CD4-positive, alpha-beta T cell treated with Interleukin-10 for 1 hour (primary cell): ENCODE data around the gene OR51D1.

ENCODE experiments used
- DNase-seq: peaks from one replicate; pipeline ENCODE4 v3.0.0-alpha.2; 2020

The OR51D1 gene, protein sequence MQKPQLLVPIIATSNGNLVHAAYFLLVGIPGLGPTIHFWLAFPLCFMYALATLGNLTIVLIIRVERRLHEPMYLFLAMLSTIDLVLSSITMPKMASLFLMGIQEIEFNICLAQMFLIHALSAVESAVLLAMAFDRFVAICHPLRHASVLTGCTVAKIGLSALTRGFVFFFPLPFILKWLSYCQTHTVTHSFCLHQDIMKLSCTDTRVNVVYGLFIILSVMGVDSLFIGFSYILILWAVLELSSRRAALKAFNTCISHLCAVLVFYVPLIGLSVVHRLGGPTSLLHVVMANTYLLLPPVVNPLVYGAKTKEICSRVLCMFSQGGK

DNA sequence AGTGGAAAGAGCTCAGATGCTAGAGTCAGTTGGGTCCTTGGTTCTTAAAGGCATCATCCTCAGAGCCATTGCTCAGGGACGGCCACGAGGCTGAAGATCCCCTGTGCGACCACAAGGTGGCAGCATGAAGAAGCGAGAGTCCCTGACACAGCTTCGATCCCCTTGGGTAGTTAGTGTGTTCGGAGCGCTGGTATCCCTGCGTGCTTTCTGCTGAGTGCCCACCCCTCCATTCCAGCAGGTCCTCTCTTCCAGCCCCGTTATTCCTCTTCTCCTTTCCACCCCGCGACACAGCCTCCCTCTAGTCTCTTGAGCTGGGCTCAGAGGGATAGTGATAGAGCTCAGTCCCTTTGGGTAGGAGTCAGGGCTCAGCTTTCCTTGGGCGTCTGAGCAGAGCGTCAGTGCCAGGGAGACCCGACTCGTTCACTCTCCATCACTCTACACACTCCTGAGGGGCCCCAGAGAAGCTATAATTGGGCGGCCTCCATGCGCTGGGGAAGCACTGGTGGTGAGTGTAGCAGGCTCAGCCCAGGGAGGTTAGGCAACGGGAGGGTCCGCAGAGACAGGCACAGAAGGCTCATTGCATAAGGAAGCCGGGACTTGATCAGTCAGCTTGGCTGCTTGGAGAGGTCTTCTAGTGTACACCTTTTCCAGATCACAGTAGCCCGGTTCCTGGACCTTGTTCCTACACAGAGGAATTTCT is at the start of gene OR51D1:
OR51D1 (plus strand) TSS at position 516 of the 700 bp plus-strand sequence. CDS start 2,314 bp downstream, outside the sequence.
- peak; percentile 66 for DNase-seq

GRCh38 chr11:4589017-4589416 is 48.3 kb upstream of the OR51D1 start:
- no peak for DNase-seq

DNA sequence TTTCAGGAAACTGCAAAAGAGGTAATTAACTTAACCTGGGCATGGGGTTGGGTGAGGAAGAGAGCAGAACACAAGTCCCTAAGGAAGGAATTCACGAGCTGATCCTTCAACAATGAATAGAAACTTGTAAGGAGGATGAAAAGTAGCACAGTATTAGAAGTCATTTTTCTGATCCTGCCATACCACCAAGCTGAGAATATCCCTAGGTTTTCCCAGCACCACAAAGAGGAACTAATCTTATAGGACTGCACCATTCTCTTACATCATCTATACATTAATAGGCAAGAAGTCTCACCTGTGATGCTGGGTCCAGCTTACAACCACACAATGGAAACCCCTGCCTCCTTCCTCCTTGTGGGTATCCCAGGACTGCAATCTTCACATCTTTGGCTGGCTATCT is 43.5 kb upstream of the OR51D1 start, which contains the start of gene OR52I1:
OR52I1 (plus strand) TSS at position 301 of the 400 bp plus-strand sequence; CDS start at position 301, 0 bp downstream.
- no peak for DNase-seq

GRCh38 chr11:4605057-4605456 is 32.2 kb upstream of the OR51D1 start:
- no peak for DNase-seq

- DNase-seq, result no peak
These were observed 30.9 kb upstream of the OR51D1 start for GRCh38 chr11:4606231-4607015.

GRCh38 chr11:4607096-4607495 is 30.2 kb upstream of the OR51D1 start:
- DNase-seq, result no peak

GRCh38 chr11:4607781-4608666 is 29.3 kb upstream of the OR51D1 start, which contains the start of gene TRIM68:
TRIM68 (minus strand) TSS chr11:4608231; CDS start chr11:4605504, 2,727 bp downstream.
- DNase-seq, result peak; percentile 96

GRCh38 chr11:4610258-4610935 is 26.9 kb upstream of the OR51D1 start:
- DNase-seq, result peak; percentile 45

DNA sequence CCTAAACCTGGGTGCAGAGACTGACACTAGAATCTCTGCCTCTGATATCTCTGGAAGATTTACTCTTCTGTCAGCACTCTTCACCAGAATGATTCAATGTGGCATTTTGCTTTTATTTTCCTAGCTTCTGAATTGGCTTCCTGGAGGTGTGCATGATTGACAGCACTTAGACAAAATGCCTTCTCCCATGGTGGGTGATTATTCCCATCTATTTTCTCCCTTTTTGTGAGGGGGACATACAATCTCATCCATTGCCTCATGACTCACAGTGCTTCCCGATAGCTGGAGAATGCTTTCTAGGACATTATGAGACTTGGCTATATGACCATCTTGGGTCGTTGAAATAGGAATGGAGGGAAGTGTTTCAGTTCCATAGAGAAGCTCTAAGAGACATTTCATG is 25.3 kb upstream of the OR51D1 start:
- no peak for DNase-seq

- no peak for DNase-seq
These were observed 21.3 kb upstream of the OR51D1 start for GRCh38 chr11:4615856-4616444.

DNA sequence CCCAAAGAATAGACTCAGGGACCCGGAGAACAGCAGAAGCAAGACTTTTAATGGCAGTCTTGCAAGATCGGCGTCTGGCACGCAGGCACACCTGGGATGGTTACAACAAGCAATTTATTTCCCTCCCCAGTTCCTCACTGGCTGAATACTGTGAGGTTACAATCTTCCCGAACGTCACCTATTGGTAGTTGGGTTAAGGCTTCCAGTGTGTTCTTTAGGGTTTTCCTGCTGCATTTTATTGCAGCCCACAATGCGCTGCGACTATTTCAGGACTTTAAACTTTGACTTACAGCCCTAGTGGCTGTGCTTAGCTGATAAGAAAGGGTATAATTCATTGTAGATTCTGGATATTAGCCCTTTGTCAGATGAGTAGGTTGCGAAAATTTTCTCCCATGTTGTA is 17.8 kb upstream of the OR51D1 start:
- no peak for DNase-seq

DNA sequence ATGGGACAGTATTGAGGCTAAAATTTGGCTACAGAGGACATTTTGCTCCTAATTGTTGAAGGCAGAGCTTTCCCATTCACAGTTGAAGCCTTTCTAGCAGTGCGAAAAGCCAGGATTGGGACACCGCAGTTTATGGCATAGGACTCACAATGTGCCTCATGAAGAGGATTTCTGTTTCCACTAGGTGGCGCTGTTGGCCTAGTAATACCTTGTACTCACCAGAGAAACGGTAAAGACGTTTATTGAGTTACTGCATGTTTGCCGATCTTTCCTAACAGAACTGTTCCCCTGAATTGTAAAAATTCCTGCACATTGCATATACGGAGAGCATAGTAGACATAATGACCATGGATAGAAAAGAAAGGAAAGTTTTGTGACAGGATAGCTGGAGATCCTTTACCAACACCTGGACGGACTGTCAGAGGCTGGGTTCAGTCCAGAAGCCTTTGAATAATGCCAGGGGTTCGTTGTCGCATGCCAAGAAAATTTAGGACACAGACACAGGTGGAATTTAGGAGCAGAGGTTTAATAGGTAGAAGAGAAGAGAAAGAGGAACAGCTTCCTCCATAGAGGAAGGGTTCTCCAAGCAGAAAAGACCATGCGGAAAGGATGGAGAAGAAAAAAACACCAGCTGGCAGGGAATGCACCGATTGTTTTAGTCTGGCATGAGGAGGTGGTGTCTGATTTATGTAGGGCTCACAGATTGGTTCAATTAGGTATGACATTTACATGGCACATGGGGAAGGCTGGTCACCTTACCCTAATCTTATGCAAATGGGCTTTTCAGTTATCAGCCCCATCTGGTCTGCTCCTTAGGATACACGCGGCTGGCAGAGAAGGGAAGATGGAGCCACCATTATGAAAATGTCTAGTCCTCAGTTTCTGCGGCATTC is 10.8 kb upstream of the OR51D1 start:
- peak; percentile 37 for DNase-seq

DNA sequence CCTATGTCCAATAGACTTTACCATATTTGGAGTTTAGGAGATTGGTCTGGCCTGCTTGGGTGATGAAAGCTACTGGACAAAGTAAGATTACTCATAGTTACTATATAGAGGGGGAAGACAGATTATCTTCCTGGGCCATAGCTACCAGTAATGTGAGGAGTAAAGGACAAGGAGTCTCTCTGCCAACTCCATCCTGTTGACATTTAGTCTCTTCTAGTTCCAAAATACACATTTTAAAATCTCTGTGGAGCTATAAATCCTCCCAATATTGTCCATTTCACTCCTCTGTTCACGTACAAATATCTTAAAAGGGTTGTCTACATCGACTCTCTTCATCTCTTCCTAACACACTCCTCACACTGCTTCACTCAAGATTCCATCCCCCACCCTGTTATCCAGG is 1.1 kb upstream of the OR51D1 start:
- DNase-seq, result no peak

DNA sequence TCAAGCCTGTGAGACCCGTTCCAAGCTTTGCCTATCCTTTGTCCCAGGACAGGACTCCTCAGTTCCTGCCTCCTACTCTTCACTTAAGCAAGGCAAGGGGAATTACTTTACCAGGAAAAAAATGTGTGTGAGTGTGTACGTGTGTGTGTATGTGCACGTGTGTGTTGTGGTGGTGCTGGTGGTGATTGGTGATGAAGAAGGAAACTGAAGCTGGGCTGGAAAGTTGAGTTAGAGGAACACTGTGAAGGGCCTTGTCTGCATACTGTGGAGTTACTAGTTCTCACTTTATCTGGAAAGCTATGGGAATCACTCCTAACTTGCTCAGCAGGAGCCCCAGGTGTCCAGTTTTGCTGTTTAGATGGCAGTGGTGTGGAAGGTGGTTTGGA is 378 bp downstream of the OR51D1 start:
- no peak for DNase-seq

GRCh38 chr11:4639931-4640330 is 2.7 kb downstream of the OR51D1 start:
- no peak for DNase-seq

- no peak for DNase-seq
These were observed 4.2 kb downstream of the OR51D1 start for GRCh38 chr11:4641501-4641900.

- no peak for DNase-seq
These were observed 4.8 kb downstream of the OR51D1 start for GRCh38 chr11:4642043-4642442.

DNA sequence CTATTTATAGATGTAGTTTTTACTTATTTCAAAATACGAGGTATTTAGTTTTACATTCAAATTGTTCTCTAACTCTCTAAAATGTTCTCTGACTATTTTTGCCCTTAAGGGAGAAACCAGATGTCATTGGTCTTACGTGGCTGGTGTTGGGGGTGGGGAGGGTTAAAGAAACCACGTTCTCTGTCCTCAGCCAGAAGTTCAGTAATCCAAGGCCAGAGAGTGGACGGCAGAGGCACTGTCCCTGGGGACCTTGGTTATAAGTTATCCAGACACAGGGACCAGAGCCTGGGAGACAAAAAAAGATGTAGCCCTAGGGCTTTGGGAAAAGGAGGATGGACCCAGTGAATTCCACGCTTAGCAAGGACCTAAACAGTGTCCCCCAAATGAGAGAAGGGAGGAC is 5.8 kb downstream of the OR51D1 start:
- DNase-seq, result no peak

DNA sequence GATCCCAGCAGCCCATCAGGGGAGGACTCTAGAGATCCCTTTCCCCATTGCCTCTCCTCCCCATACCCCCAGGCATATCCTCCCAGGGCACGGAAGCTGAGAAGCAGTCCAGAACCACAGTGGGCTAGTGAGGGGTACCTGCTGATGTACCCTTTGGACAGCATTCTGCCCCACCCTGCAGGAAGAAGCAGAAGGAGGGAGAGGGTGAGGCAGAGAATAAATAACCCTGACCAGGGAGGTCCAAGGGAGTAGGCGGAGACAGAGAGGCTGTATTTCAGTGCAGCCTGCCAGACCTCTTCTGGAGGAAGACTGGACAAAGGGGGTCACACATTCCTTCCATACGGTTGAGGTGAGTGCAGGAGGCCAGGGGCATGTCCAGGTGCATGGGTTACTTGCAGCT is 6.4 kb downstream of the OR51D1 start, which contains the start of gene OR51E1:
OR51E1 (plus strand) TSS at position 301 of the 400 bp plus-strand sequence. CDS start 8,545 bp downstream, outside the sequence.
- no peak for DNase-seq

DNA sequence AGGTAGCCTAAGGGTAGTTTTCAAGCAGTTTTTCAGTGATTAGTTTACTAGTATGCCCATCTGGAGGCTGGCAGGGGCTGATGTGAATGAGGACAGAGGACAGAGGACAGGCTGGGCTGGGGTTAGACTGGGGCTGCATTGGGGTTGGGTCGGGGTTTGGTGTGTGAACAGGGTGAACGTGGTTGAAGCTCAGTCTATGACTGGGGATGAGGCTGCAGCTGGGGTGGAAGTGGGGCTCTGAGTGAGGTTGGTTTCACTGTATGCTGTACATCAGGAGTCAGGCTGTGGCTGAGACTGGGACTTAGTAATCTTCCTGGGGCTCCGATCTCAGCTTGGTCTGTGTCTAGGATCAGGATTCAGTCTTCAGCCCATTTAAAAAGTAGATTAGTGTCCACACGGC is 7.0 kb downstream of the OR51D1 start:
- DNase-seq, result no peak
